Omental fat pad (tissue), 4 donors: Measurements from ENCODE around the gene PGF. TPM values are rescaled to one million over a fixed set of nuclear protein-coding genes. Genes with fewer than 3 reads are reported as not detected.
A peak's percentile ranks its signal among the peaks of the same experiment; 100 is the strongest.
"Not testable (repeated sequence)": the region's sequence is repeated elsewhere in the genome, so short reads cannot be mapped to it uniquely, and the experiment has no call there.

ENCODE experiments used
- ATAC-seq: fragments of 150-250 bp; one replicate; pipeline ENCODE4 v1.9.1; 2016; ENCODE audit warnings: mild to moderate bottlenecking, moderate library complexity; ENCODE audit not compliant: low FRiP score
- DNase-seq: peaks from one replicate; pipeline ENCODE4 v3.0.0-alpha.2; 2019; ENCODE audit warnings: low spot score
- total RNA-seq, 4 donors: library from RNA; depleted of rRNA; stranded (reverse); fragments of >200 nt; gene quantifications; one replicate each; pipeline ENCODE4 v1.1.0, GENCODE V29; 2016
- TF ChIP-seq, protein P1 (sequence below), 3 donors: fragments of 450-650 bp; IDR thresholded peaks; one replicate each; pipeline ENCODE4 v1.5.1; 2016 to 2017; ENCODE audit warnings: antibody characterized with exemption in 3 of 3, mild to moderate bottlenecking in 3 of 3, moderate library complexity in 2 of 3

The PGF gene
- total RNA-seq, 4 donors from 2014 or later = 3.2 to 28.4 (median 7.1) TPM

DNA sequence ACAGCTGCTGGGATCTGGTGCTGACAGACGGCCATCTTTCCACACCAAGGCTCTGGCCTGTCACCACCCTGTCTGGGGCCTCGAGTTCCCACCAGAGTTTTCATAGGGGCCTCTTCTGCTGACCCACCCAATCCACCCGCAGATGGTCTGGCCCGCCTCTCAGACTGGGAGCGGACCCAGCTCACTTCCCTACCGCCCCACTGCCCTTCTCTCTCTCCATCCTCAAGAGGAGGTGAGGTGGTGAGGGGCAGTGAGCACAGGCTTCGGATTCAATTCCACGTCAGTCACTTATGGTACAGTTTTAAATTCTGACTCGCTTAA is 20.1 kb downstream of the PGF start:
- ATAC-seq = no peak
- no peak for DNase-seq
- TF ChIP-seq, protein P1, sequence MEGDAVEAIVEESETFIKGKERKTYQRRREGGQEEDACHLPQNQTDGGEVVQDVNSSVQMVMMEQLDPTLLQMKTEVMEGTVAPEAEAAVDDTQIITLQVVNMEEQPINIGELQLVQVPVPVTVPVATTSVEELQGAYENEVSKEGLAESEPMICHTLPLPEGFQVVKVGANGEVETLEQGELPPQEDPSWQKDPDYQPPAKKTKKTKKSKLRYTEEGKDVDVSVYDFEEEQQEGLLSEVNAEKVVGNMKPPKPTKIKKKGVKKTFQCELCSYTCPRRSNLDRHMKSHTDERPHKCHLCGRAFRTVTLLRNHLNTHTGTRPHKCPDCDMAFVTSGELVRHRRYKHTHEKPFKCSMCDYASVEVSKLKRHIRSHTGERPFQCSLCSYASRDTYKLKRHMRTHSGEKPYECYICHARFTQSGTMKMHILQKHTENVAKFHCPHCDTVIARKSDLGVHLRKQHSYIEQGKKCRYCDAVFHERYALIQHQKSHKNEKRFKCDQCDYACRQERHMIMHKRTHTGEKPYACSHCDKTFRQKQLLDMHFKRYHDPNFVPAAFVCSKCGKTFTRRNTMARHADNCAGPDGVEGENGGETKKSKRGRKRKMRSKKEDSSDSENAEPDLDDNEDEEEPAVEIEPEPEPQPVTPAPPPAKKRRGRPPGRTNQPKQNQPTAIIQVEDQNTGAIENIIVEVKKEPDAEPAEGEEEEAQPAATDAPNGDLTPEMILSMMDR (IDR thresholded peaks at IDR 0.05) = no peak

DNA sequence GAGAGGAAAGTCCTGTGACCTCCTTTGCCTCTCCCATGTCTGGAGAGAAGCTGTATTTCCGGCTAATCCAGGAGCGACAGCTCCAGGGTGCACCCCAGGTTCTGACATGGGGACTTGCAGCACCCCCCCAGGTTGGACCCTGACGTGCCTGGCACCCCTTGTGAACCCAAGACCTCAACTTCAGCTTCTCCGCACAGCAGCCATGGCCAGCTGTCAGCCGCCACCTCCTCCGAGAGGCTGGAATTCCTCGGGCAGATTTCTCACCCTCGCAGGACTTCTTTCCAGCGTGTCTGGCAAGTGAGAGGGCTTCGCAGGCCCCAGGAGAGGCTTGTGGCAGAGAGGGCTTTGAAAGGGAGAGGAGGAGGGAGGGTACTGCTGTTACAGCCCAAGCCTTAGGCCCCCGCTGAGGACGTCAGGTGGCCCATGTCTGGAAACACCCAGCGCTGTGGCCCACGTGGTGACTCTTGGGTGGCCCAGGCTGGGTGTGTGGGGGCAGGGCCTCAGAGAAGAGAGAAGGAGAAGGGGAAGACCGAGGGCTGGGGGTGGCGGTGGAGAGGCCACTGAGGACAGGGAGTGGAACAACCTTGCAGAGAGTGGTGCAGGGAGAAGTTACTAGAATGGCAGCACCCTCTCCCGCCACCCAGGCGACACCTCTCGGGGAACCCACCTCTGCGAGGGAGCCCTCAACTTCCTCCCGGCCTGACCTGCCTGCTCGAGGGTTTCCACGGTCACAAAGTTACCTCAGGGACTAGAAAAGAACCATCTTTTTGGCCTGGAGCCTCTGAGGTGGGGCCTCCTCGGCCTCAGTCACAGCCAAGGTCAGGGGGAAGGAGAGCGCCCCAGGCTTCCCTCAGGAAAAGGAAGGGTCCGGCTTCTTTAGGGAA is 20.7 kb downstream of the PGF start:
- DNase-seq = no peak
- TF ChIP-seq, protein P1 (IDR thresholded peaks at IDR 0.05) = no peak
- no peak for ATAC-seq

DNA sequence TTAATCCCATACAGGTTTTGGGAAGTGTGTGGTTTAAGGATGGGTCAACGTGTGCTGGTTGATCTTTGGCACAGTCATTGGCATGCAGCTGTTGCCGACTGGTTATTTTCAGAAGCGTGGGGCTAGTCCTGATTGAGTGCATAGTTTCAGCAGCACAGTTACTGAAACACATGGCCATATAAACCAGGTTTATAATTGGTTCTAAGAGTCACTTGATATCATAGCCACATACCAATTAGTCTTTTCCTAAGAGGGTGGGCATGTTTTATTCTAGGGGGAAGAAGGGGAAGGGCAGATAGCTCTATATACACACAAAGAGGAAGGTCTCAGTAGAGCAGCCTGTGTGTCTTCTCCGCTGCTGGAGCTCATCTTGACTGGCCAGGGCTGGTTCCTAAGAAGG is 21.4 kb downstream of the PGF start:
- ATAC-seq (no peak), DNase-seq (no peak)
- TF ChIP-seq, protein P1 (IDR thresholded peaks at IDR 0.05) = no peak

DNA sequence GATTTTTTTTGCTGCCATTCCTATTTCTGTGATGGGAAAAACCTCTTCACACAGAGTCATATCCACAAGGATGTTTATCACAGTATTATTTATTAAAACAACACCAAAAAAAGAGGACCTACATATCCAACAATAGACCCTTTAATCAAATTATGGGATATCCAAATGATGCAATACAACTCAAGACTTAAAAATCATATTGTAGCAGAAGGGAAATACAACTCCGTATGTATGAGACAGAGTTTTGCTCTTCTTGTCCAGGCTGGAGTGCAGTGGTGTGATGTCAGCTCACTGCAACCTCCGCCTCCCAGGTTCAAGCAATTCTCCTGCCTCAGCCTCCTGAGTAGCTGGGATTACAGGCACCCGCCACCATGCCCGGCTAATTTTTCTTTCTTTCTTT is 22.5 kb downstream of the PGF start:
- ATAC-seq, DNase-seq: not testable (repeated sequence)

DNA sequence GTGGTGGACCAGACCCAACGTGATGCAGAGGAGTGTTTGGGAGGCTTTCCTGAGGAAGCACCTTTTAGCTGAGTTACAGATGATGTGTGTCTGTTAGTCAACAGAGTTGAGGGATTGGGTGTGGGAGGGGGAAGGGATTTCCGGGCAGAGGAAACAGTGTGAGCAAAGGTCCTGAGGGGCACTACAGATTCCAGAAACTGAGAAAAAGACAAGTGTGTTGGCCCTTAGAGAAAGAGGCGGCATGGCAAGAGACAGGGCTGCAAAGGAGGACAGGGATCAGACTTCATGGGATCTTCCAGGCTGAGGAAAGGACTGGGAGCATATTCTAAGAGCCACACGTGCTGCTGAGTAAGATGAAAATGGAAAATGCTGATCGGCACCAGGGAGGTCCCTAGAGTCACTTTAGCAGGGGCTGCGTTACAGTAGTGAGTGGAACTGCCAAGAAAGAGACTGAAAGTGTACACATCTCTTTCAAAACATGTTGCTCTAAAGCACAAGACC is 22.9 kb downstream of the PGF start:
- DNase-seq = no peak
- TF ChIP-seq, protein P1 (IDR thresholded peaks at IDR 0.05) = no peak
- ATAC-seq = peak; percentile 53

DNA sequence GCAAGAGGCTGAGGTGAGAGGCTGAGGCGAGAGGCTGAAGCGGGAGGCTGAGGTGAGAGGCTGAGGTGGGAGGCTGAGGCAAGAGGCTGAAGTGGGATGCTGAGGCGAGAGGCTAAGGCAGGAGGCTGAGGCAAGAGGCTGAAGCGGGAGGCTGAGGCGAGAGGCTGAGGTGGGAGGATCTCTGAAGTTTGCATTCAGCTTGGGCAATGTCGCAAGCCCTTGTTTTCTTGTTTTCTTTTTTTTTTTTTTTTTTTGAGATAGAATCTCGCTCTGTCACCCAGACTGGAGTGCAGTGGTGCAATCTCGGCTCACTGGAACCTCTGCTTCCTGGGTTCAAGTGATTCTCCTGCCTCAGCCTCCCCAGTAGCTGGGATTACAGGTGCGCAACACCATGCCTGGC is 23.7 kb downstream of the PGF start:
- DNase-seq, ATAC-seq: not testable (repeated sequence)

DNA sequence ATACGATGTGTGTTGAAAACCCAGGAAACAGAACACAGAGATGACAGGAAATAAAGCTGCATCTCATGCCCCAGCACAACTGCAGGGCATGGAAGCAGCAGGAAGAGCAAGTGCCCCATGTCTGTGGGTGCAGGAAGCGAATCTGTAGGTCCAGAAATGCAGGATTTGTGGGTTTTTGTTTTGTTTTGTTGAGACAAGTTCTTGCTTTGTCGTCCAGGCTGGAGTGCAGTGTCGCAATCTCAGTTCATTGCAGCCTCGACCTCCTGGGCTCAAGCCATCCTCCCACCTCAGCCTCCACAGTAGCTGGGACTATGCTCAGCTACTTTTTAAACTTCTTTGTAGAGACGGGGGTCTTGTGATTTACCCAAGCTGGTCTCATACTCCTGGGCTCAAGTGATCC is 26.2 kb downstream of the PGF start:
- DNase-seq = no peak

DNA sequence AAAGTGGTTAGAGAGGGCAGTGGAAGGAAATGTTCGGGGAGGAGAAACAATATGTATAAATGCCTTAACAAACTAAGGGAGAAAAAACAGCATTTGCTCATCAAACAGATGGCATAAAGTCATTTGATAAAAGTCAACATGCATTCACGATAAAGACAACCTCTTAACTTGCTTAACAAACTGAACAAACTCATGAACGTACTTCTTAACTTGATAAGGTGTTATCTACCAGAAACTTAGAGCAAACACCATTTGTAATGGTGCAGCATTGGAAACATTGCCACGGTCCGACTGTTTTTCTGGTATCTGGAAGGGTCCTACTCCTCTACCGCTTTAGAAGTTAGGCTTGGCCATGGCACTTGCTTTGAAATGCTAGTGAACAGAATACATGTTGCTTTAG is 28.2 kb downstream of the PGF start:
- ATAC-seq (no peak), DNase-seq (no peak)
- TF ChIP-seq, protein P1 (IDR thresholded peaks at IDR 0.05) = no peak

More for the DNA sequence above, 26.2 kb downstream of the PGF start:
- no peak for ATAC-seq
- TF ChIP-seq, protein P1 (IDR thresholded peaks at IDR 0.05) = no peak
